Natural killer cell (primary cell): Measurements from ENCODE around the gene ST3GAL3. TPM values are rescaled to one million over a fixed set of nuclear protein-coding genes. Genes with fewer than 3 reads are reported as not detected.

Experiments
- ATAC-seq, 3 donors: fragments of 150-1000 bp in 2 of 3; fragments of 200-7000 bp in 1 of 3; cut with Tn5 transposase; 1 replicate in 1 of 3; 2 replicates in 2 of 3; pipeline ENCODE4 v1.10.0; 2021; ENCODE audit warnings: mild to moderate bottlenecking in 2 of 3, moderate library complexity in 2 of 3
- DNase-seq, 2 donors: peaks; one replicate each; pipeline versions ENCODE4 v3.0.0 to v3.0.0-alpha.2; 2013 to 2021; ENCODE audit warnings: mixed read lengths in 1 of 2
- H3K27ac ChIP-seq: one replicate; pipeline ENCODE4 v1.5.1; 2013; ENCODE audit warnings: mild to moderate bottlenecking, low read length
- H3K27me3 ChIP-seq: one replicate; pipeline ENCODE4 v1.6.1; 2013; ENCODE audit warnings: low read length; ENCODE audit not compliant: control insufficient read depth, insufficient read depth
- H3K36me3 ChIP-seq: one replicate; pipeline ENCODE4 v1.6.1; 2013; ENCODE audit warnings: low read length; ENCODE audit not compliant: control insufficient read depth, insufficient read depth
- H3K4me1 ChIP-seq: one replicate; pipeline ENCODE4 v1.6.1; 2013; ENCODE audit warnings: low read length; ENCODE audit not compliant: control insufficient read depth, insufficient read depth
- H3K4me3 ChIP-seq: one replicate; pipeline ENCODE4 v1.5.1; 2013; ENCODE audit warnings: low read length
- H3K9me3 ChIP-seq: one replicate; pipeline ENCODE4 v1.6.1; 2013; ENCODE audit warnings: low read length; ENCODE audit not compliant: control insufficient read depth, insufficient read depth
- H3K27ac Mint-ChIP-seq, 2 donors: one replicate each; pipeline ENCODE4 v1.8.0; 2022; ENCODE audit warnings: mild to moderate bottlenecking in 2 of 2, mixed read lengths in 2 of 2, moderate library complexity in 1 of 2
- H3K27me3 Mint-ChIP-seq, 2 donors: one replicate each; pipeline ENCODE4 v1.8.0; 2022; ENCODE audit warnings: low read depth in 2 of 2, mixed read lengths in 2 of 2
- H3K36me3 Mint-ChIP-seq: one replicate; pipeline ENCODE4 v1.8.0; 2022; ENCODE audit warnings: mixed read lengths
- H3K4me1 Mint-ChIP-seq, 2 donors: one replicate each; pipeline ENCODE4 v1.8.0; 2022; ENCODE audit warnings: mixed read lengths in 2 of 2
- H3K4me3 Mint-ChIP-seq: one replicate; pipeline ENCODE4 v1.8.0; 2022; ENCODE audit warnings: mild to moderate bottlenecking, moderate library complexity, mixed read lengths
- H3K9me3 Mint-ChIP-seq, 2 donors: one replicate each; pipeline ENCODE4 v1.8.0; 2022; ENCODE audit warnings: mixed read lengths in 2 of 2
- WGBS: methylation state at CpG from one replicate; pipeline ENCODE4 v1.1.7; 2013; ENCODE audit warnings: missing lambda C conversion rate; ENCODE audit not compliant: insufficient coverage; 5-methylcytosine and 5-hydroxymethylcytosine counted together
- intact Hi-C: fragments of 100-400 bp; cut with micrococcal nuclease; formaldehyde crosslinking; loops from one replicate; pipeline ENCODE4 v1.14.2; 2022
- total RNA-seq, 4 donors: library from RNA; stranded (reverse); fragments of 120-200 nt in 1 of 4; gene quantifications; one replicate each; pipeline versions ENCODE4 v1.2.3 to v1.2.4, GENCODE V29; 2013 to 2022
- TF ChIP-seq, protein P1 (sequence below): fragments of 200-600 bp; IDR thresholded peaks from one replicate; pipeline ENCODE4 v1.8.0; 2022; ENCODE audit warnings: antibody characterized with exemption

Gene ST3GAL3
- total RNA-seq, 3 donors from 2014 or later (not counting 1 experiment from before 2014, with no cell fraction given): 22.2 to 27.3 (median 22.3) TPM

GRCh38 chr1:43881415-43881814, 174.1 kb downstream of the ST3GAL3 start:
- H3K27ac Mint-ChIP-seq: no peak overlapping the region
- DNase-seq: no peak
- WGBS: 68% methylated on average over 4 of the region's 4 CpGs

DNA sequence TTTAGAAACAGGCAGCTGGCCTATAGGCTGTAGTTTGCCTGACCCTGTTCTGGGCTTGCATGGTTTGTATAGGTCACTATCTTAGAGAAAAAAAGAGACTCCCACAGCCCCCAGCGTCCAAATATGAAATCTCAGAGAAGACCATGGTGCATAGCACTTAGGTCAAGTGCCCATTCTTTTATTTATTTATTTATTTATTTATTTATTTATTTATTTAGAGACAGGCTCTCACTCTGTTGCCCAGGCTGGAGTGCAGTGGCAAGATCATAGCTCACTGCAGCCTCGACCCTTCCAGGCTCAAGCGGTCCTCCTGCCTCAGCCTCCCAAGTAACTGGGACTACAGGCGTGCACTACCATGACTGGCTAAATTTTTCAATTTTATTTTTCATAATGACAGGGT, 175.4 kb downstream of the ST3GAL3 start:
- no peaks in the 10 kb centered on the region for H3K36me3 Mint-ChIP-seq
- Histone ChIP-seq H3K36me3 (no peaks in the 10 kb centered on the region), H3K4me1 (no peaks in the 10 kb centered on the region), H3K27me3 (no peaks in the 10 kb centered on the region), H3K4me3 (no peak overlapping the region), H3K9me3 (no peaks in the 10 kb centered on the region), H3K27ac (no peak overlapping the region)
- H3K4me3 Mint-ChIP-seq: no peak overlapping the region
- TF ChIP-seq, protein P1, sequence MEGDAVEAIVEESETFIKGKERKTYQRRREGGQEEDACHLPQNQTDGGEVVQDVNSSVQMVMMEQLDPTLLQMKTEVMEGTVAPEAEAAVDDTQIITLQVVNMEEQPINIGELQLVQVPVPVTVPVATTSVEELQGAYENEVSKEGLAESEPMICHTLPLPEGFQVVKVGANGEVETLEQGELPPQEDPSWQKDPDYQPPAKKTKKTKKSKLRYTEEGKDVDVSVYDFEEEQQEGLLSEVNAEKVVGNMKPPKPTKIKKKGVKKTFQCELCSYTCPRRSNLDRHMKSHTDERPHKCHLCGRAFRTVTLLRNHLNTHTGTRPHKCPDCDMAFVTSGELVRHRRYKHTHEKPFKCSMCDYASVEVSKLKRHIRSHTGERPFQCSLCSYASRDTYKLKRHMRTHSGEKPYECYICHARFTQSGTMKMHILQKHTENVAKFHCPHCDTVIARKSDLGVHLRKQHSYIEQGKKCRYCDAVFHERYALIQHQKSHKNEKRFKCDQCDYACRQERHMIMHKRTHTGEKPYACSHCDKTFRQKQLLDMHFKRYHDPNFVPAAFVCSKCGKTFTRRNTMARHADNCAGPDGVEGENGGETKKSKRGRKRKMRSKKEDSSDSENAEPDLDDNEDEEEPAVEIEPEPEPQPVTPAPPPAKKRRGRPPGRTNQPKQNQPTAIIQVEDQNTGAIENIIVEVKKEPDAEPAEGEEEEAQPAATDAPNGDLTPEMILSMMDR: no peak
- no peak overlapping the region for H3K27ac Mint-ChIP-seq
- H3K27me3 Mint-ChIP-seq: no peaks in the 10 kb centered on the region
- ATAC-seq (no peak), DNase-seq (no peak)
- no peaks in the 10 kb centered on the region for H3K9me3 Mint-ChIP-seq
- 93% methylated on average over 3 of the region's 4 CpGs for WGBS
- H3K4me1 Mint-ChIP-seq: no peaks in the 10 kb centered on the region
- intact Hi-C loops: no loop called here

More at GRCh38 chr1:43881415-43881814, 174.1 kb downstream of the ST3GAL3 start:
- Mint-ChIP-seq H3K4me1 (no peaks in the 10 kb centered on the region), H3K27me3 (no peaks in the 10 kb centered on the region), H3K4me3 (no peak overlapping the region), H3K9me3 (no peaks in the 10 kb centered on the region), H3K36me3 (no peaks in the 10 kb centered on the region)
- intact Hi-C loops: no loop called here
- H3K4me3 ChIP-seq: no peak overlapping the region
- no peaks in the 10 kb centered on the region for H3K4me1 ChIP-seq
- no peaks in the 10 kb centered on the region for H3K27me3 ChIP-seq
- H3K27ac ChIP-seq: no peak overlapping the region
- H3K36me3 ChIP-seq: no peaks in the 10 kb centered on the region
- no peak for ATAC-seq
- TF ChIP-seq, protein P1: no peak
- H3K9me3 ChIP-seq: no peaks in the 10 kb centered on the region

GRCh38 chr1:43883321-43883720, 176.0 kb downstream of the ST3GAL3 start:
- TF ChIP-seq, protein P1: no peak
- no peaks in the 10 kb centered on the region for H3K27me3 Mint-ChIP-seq
- Histone ChIP-seq H3K4me3 (no peak overlapping the region), H3K4me1 (no peaks in the 10 kb centered on the region), H3K9me3 (no peaks in the 10 kb centered on the region), H3K36me3 (no peaks in the 10 kb centered on the region), H3K27ac (no peak overlapping the region), H3K27me3 (no peaks in the 10 kb centered on the region)
- H3K27ac Mint-ChIP-seq: no peak overlapping the region
- no peaks in the 10 kb centered on the region for H3K36me3 Mint-ChIP-seq
- ATAC-seq (no peak), DNase-seq (no peak)
- no peaks in the 10 kb centered on the region for H3K9me3 Mint-ChIP-seq
- H3K4me3 Mint-ChIP-seq: no peak overlapping the region
- no peaks in the 10 kb centered on the region for H3K4me1 Mint-ChIP-seq
- intact Hi-C loops: no loop called here
- WGBS: 96% methylated on average over 4 of the region's 4 CpGs

GRCh38 chr1:43885279-43885801, 178.0 kb downstream of the ST3GAL3 start:
- Mint-ChIP-seq H3K9me3 (no peaks in the 10 kb centered on the region), H3K27ac (no peak overlapping the region), H3K4me3 (no peak overlapping the region), H3K27me3 (no peaks in the 10 kb centered on the region), H3K36me3 (no peaks in the 10 kb centered on the region), H3K4me1 (no peaks in the 10 kb centered on the region)
- intact Hi-C loops: no loop called here
- Histone ChIP-seq H3K4me3 (no peak overlapping the region), H3K36me3 (no peaks in the 10 kb centered on the region), H3K4me1 (no peaks in the 10 kb centered on the region), H3K9me3 (no peaks in the 10 kb centered on the region), H3K27ac (no peak overlapping the region), H3K27me3 (no peaks in the 10 kb centered on the region)
- TF ChIP-seq, protein P1: no peak
- DNase-seq: no peak
- WGBS: 95% methylated on average over 12 of the region's 12 CpGs
- no peak for ATAC-seq
